ENCODE data around the gene BAIAP2. TPM values are rescaled to one million over a fixed set of nuclear protein-coding genes. Genes with fewer than 3 reads are reported as not detected.

BAIAP2 gene
- total and polyA plus RNA-seq, 8 donors, result 4.7 to 16.4 (median 11.1) TPM

DNA sequence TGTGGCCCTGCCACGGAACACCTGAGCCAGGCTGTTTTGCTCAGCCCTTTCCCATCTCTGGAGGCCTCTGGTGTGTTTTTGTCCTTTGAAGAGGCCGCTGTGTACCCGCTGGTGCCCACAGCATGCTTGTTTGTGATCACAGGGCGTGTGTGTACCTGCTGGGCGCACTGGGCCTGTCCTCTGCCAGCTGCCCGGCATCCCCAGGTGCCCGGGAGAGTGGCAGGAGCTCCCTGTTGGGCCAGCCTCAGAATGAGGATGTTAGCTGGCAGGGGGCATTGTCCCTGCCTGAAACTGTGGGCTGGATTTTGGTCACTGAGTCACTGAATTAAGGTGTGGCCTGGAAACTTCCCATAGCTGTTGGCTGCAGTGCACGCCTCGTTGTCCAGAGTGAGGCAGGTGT is 31.1 kb downstream of the BAIAP2 start:
- FAIRE-seq, result no peak
- no peaks in the 10 kb centered on the region for H3K36me3 ChIP-seq
- intact Hi-C loops (cut with DNase I), result no loop called here
- peaks cover 4 to 9% (median 6%) of the 10 kb centered on the region in 3 donors for H3K4me1 ChIP-seq
- H3K27ac ChIP-seq, result no peak overlapping the region
- H3K4me3 ChIP-seq, result no peak overlapping the region
- no peak for DNase-seq
- H3K27me3 ChIP-seq, result no peaks in the 10 kb centered on the region
- 89 to 91% methylated on average over 9 of the region's 9 CpGs for WGBS, 2 donors
- TF ChIP-seq, protein P1, sequence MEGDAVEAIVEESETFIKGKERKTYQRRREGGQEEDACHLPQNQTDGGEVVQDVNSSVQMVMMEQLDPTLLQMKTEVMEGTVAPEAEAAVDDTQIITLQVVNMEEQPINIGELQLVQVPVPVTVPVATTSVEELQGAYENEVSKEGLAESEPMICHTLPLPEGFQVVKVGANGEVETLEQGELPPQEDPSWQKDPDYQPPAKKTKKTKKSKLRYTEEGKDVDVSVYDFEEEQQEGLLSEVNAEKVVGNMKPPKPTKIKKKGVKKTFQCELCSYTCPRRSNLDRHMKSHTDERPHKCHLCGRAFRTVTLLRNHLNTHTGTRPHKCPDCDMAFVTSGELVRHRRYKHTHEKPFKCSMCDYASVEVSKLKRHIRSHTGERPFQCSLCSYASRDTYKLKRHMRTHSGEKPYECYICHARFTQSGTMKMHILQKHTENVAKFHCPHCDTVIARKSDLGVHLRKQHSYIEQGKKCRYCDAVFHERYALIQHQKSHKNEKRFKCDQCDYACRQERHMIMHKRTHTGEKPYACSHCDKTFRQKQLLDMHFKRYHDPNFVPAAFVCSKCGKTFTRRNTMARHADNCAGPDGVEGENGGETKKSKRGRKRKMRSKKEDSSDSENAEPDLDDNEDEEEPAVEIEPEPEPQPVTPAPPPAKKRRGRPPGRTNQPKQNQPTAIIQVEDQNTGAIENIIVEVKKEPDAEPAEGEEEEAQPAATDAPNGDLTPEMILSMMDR (IDR thresholded peaks at IDR 0.05), result no peak
- H3K9me3 ChIP-seq, result no peaks in the 10 kb centered on the region
- ATAC-seq, result peak in 2 of 4 donors; percentile 4 to 19

DNA sequence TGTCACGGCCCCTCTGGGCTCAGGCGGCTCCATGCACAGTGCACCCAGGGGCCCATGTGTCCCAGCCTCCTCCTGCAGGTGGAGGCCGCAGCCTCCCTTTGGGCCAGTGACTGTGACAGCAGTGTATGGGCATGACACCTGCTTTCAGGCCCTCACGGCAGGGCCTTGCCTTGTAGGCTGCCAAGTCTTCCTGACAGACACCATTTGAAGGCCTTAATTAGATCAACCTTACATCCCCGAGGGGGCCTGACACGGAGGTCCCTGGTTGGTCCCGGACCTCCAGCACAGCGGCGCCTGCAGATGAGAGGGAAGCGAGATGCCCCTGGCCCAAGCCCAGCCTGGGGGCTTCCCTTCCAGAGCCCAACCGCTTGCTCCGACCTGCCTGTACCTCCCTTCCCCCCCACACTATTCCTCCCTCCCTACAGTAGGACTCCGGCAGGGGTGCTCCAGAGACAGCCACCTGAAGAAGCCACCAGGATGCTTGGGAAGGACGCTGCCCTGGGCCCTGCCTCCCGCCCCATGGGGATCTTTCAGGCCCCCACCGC is 31.9 kb downstream of the BAIAP2 start:
- no peaks in the 10 kb centered on the region for H3K27me3 ChIP-seq
- no peak for FAIRE-seq
- H3K36me3 ChIP-seq, result no peaks in the 10 kb centered on the region
- no peak overlapping the region for H3K4me3 ChIP-seq
- WGBS, 2 donors, result 86 to 92% methylated on average over 16 of the region's 16 CpGs
- TF ChIP-seq, protein P1 (IDR thresholded peaks at IDR 0.05), result no peak
- intact Hi-C loops (cut with DNase I), result no loop called here
- H3K27ac ChIP-seq, result no peak overlapping the region
- DNase-seq, result no peak
- no peaks in the 10 kb centered on the region for H3K9me3 ChIP-seq
- H3K4me1 ChIP-seq, result peaks cover 4 to 9% (median 6%) of the 10 kb centered on the region in 3 donors
- no peak for ATAC-seq

DNA sequence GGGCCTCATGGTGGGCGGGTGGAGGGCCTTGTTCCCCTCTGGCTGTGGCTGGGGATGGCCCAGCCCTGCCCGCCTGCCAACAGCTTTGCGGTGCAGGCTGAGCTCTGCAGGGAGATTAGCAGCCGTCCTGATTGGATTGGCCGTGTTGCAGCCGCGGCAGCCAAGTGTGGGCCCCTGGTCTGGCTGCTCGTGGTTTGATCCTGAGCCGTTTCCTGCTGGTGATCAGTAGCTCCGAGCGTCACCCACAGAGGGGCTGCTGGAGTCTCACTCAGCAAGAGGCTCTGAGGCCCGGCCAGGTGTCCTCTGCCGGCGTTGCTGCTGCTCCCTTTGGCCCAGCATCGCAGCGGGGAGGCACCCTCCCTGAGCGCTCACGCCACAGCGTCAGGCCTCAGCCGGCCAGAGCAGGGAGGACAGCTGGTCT is 32.5 kb downstream of the BAIAP2 start:
- 86 to 87% methylated on average over 20 of the region's 20 CpGs for WGBS, 2 donors
- H3K4me1 ChIP-seq, result peaks cover 4 to 9% (median 6%) of the 10 kb centered on the region in 3 donors
- TF ChIP-seq, protein P1 (IDR thresholded peaks at IDR 0.05), result no peak
- intact Hi-C loops (cut with DNase I), result no loop called here
- no peaks in the 10 kb centered on the region for H3K36me3 ChIP-seq
- no peak overlapping the region for H3K4me3 ChIP-seq
- ATAC-seq (no peak), FAIRE-seq (no peak), DNase-seq (no peak)
- H3K9me3 ChIP-seq, result no peaks in the 10 kb centered on the region
- H3K27me3 ChIP-seq, result no peaks in the 10 kb centered on the region
- no peak overlapping the region for H3K27ac ChIP-seq

DNA sequence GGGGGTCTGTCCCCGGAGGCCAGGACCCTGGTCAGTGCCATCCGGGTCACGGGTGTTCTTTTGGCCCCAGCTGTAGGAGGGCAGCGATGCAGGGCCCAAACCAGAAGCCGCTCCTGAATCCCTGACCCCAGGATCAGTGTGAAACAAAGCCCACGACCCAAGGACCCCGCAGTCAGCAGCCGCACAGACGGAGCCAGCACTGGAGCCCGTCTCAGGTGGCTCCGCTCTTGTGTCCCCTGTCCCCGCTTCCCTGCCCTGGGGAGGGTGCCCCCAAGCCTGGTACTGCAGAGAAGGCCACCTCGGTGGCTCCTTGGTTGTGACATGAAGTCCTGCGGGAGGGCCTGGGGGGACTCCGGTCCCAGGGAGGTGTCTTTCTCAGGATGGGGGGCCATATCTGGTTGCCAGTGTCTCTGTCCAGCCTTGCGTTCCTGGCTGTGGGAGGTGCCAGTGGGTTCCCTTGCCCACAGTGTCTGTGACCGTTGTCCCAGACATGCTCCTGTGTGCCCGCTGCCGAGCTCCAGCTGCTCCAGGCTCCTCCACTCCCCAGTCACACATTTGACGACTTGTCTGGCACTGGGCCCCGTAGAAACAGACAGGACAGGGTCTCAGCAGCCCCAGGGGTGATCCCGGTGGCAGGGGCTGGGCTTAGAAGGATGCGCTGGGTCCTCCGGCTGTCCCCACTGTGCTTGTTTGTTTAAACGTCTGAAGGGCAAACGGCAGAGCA is 33.6 kb downstream of the BAIAP2 start:
- FAIRE-seq, result no peak
- no peak for DNase-seq
- ATAC-seq, result peak in 3 of 4 donors; percentile 8 to 36 (median 11)
- intact Hi-C loops (cut with DNase I), result no loop called here
- no peaks in the 10 kb centered on the region for H3K9me3 ChIP-seq
- H3K36me3 ChIP-seq, result no peaks in the 10 kb centered on the region
- TF ChIP-seq, protein P1 (IDR thresholded peaks at IDR 0.05), result no peak
- no peak overlapping the region for H3K4me3 ChIP-seq
- no peak overlapping the region for H3K27ac ChIP-seq
- H3K27me3 ChIP-seq, result no peaks in the 10 kb centered on the region
- H3K4me1 ChIP-seq, result peaks cover 4 to 9% (median 6%) of the 10 kb centered on the region in 3 donors
- 73 to 79% methylated on average over 26 of the region's 26 CpGs for WGBS, 2 donors

DNA sequence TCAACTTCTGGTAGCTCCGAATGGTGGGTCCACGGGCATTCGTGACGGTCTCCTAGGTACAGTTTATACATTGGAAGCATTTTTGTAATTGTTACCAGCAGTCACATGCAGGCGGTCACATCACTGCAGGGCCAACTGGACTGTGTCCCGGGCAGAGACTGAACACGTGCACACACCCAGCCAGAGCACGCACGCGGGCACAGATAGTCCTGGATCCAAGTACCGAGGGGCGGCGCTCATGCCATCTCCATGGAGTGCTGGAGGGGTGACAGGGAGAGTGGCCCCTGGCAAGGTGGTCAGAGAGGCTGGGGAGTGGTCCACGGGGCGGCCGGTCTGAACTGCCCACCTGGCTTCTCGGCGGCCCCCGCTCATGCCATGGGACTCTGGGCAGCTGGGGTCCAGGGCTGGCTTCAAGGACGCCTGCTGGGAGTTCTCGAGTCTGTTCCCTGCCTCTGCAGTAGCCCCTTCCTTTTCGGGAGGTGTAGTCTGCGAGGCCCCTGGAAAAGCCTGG is 34.2 kb downstream of the BAIAP2 start:
- Histone ChIP-seq H3K9me3 (no peaks in the 10 kb centered on the region), H3K4me1 (peaks cover 4 to 9% (median 6%) of the 10 kb centered on the region in 3 donors), H3K27ac (no peak overlapping the region), H3K36me3 (no peaks in the 10 kb centered on the region), H3K27me3 (no peaks in the 10 kb centered on the region), H3K4me3 (no peak overlapping the region)
- no peak for FAIRE-seq
- peak; percentile 70 to 86 (median 84) for ATAC-seq
- intact Hi-C loops (cut with DNase I), result no loop called here
- 49 to 54% methylated on average over 21 to 23 of the region's 23 CpGs for WGBS, 2 donors
- peak in 4 of 6 donors; percentile 59 to 78 (median 72) for DNase-seq
- TF ChIP-seq, protein P1 (IDR thresholded peaks at IDR 0.05), result no peak
